Esophagus squamous epithelium (tissue), 4 donors: Measurements from ENCODE around the gene RABEP1.

Experiments used
- CTCF ChIP-seq, 6 experiments: fragments of 450-650 bp in 4 of 6; fragments of 200-600 bp in 2 of 6; sonication (generic) in 2 of 6; IDR thresholded peaks; one replicate each; pipeline ENCODE4 v1.5.1; 2016 to 2019; ENCODE audit warnings: antibody characterized with exemption in 6 of 6, mild to moderate bottlenecking in 4 of 6, moderate library complexity in 4 of 6
- POLR2A ChIP-seq, 4 donors: fragments of 450-650 bp; IDR thresholded peaks; one replicate each; pipeline ENCODE4 v1.6.1; 2017; ENCODE audit warnings: antibody characterized with exemption in 4 of 4, mild to moderate bottlenecking in 4 of 4, moderate library complexity in 3 of 4

- TF ChIP-seq CTCF (IDR thresholded peaks at IDR 0.05) (no peak), POLR2A (IDR thresholded peaks at IDR 0.05) (no peak)
Measured at GRCh38 chr17:5352681-5353289, 70.7 kb downstream of the RABEP1 start.
